AG09319 (cell line): ENCODE measurements around the gene TCTA.

Source experiments
- DNase-seq: peaks from one replicate; pipeline ENCODE4 v3.0.0-alpha.2; 2010; ENCODE audit warnings: low read depth; ENCODE audit errors: extremely low read depth
- CTCF ChIP-seq: IDR thresholded peaks from 2 replicates; pipeline ENCODE4 v1.5.1; 2011; ENCODE audit warnings: low read depth, mild to moderate bottlenecking, inconsistent platforms, low read length, moderate library complexity

Gene TCTA

GRCh38 chr3:49411535-49411967, 672 bp upstream of the TCTA start:
- TF ChIP-seq CTCF: no peak
- DNase-seq: no peak

GRCh38 chr3:49412632-49413337, 562 bp downstream of the TCTA start:
- DNase-seq: no peak
- TF ChIP-seq CTCF: no peak

GRCh38 chr3:49413338-49413734, 1.1 kb downstream of the TCTA start:
- TF ChIP-seq CTCF: no peak
- no peak for DNase-seq

GRCh38 chr3:49414753-49415152, 2.5 kb downstream of the TCTA start:
- no peak for TF ChIP-seq CTCF
- no peak for DNase-seq

- no peak for DNase-seq
These were observed 3.8 kb downstream of the TCTA start for GRCh38 chr3:49415931-49416601.

GRCh38 chr3:49416867-49417266, 4.6 kb downstream of the TCTA start:
- no peak for TF ChIP-seq CTCF
- DNase-seq: no peak

More at GRCh38 chr3:49415931-49416601, 3.8 kb downstream of the TCTA start:
- no peak for TF ChIP-seq CTCF

GRCh38 chr3:49417516-49418120, 5.4 kb downstream of the TCTA start:
- TF ChIP-seq CTCF: no peak
- no peak for DNase-seq
